SKM-1 treated with dmso at 0.1 percent for 144 hours (cell line): ENCODE results near the gene SNAI1.
"Not testable (repeated sequence)": the region's sequence is repeated elsewhere in the genome, so short reads cannot be mapped to it uniquely, and the experiment has no call there.

Experiments used
- DNase-seq: peaks from one replicate; lab custom pipeline; 2025; ENCODE audit not compliant: unreplicated experiment; lab: John Stamatoyannopoulos, UW

Gene SNAI1

GRCh38 chr20:49985617-49986016, 2.8 kb downstream of the SNAI1 start:
- DNase-seq: no peak

DNA sequence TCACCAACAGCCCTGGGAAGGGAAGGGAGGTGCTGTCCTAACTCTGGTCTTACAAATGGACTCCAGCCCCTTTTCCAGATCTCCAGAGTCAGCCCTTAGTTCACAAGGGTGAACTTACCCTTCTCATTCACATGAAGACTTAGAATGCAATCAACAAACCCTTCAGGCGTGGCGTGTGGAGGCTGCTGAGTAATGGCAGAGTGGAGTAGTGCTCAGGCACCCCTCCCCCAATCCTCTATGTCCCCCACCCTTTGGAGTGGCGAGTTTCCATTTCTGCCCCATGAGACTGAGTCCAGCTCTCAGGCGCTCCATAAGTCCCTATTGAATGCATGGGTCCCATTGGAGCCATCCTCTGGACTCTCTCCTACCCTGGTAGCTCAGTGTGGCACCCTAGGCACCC, 3.3 kb downstream of the SNAI1 start:
- no peak for DNase-seq

GRCh38 chr20:49987015-49987867, 4.5 kb downstream of the SNAI1 start:
- no peak for DNase-seq

DNA sequence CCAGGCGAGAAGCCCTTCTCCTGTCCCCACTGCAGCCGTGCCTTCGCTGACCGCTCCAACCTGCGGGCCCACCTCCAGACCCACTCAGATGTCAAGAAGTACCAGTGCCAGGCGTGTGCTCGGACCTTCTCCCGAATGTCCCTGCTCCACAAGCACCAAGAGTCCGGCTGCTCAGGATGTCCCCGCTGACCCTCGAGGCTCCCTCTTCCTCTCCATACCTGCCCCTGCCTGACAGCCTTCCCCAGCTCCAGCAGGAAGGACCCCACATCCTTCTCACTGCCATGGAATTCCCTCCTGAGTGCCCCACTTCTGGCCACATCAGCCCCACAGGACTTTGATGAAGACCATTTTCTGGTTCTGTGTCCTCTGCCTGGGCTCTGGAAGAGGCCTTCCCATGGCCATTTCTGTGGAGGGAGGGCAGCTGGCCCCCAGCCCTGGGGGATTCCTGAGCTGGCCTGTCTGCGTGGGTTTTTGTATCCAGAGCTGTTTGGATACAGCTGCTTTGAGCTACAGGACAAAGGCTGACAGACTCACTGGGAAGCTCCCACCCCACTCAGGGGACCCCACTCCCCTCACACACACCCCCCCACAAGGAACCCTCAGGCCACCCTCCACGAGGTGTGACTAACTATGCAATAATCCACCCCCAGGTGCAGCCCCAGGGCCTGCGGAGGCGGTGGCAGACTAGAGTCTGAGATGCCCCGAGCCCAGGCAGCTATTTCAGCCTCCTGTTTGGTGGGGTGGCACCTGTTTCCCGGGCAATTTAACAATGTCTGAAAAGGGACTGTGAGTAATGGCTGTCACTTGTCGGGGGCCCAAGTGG, 5.3 kb downstream of the SNAI1 start:
- no peak for DNase-seq

GRCh38 chr20:49989234-49990065, 6.7 kb downstream of the SNAI1 start:
- no peak for DNase-seq

DNA sequence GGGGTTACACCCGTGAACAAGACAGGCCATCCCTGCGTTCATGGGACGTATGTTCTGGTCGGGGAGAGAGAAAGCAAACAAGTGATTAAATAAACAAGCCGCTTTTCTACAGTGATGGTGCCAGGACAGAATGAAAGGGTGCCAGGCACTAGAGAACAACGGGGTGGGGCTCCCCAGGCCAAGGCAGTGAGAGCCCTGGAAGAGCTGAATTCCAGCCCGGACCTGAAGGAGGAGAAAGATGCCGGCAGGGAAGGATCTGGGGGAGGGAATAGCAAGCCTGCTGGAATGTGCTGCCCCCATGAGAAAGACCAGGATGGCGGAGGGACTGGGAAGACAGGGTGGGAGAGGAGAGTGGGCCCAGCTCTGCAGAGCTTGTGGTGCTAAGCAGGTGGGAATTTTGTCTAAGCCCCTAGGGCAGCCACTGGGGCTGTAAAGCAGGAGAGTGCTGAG, 7.5 kb downstream of the SNAI1 start:
- DNase-seq: no peak

DNA sequence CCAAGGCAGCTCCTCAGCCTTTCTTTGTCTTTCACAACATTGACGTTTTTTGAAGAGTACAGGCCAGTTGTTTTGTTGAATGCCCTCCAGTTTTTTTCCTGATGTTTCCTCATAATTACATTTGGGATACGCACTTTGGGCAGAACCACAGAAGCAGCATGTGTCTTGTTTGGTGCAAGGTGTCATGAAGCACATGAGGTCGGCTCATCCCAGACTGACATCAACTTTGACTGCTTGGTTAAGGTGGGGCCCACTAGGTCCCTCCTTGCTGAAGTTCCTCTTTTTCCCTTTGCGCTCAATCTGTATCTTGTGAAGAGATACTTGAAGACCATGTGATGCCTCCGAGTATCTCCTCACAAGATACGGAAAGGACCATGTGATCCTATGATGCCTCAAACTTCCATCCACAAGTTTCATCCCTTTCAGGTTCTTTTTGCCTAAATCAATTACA, 10.5 kb downstream of the SNAI1 start:
- peak; percentile 49 for DNase-seq

GRCh38 chr20:49995586-49995985, 12.8 kb downstream of the SNAI1 start:
- DNase-seq: no peak

GRCh38 chr20:49998478-49999188, 15.9 kb downstream of the SNAI1 start:
- DNase-seq: not testable (repeated sequence)

GRCh38 chr20:49999329-49999728, 16.5 kb downstream of the SNAI1 start:
- no peak for DNase-seq

- peak; percentile 24 for DNase-seq
These were observed 17.9 kb downstream of the SNAI1 start for GRCh38 chr20:50000548-50001222.

DNA sequence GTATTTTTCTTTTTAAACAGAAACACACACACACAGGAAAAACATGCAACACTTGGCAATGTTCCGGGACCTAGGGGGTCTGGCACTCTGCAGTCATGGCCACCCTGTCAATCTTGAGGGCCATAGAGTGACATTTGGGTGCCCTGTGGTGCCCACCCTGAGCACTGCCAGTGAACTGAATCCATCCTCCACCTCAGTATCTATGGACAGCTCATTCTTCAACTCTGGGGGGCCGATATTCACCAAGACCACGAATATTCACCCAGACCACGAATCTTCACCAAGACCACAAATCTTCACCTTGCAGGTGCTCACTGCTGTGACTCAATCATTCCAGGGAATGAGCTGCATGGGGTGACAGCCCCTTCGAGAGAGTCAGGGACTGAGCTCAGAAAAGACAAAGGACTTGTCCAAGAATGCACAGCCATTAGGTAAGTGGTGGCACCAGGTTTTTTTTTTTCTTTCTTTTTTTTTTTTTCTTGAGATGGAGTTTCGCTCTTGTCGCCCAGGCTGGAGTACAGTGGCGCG, 19.1 kb downstream of the SNAI1 start:
- no peak for DNase-seq

DNA sequence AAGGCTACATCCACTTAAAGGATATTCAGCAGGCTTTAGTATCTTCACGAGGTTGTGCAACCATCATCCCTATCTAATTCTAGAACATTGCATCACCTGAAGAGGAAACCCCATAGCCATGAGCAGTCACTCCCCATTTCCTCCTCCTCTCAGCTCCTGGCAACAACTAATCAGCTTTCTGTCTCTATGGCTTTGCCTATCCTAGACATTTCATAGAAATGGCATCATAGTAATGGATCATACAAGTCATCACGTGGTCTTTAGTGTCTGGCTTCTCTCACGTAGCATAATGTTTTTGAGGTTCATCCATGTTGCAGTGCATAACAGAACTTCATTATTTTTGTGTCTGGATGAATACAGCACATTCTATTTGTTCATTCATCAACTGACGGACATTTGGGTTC, 20.5 kb downstream of the SNAI1 start:
- peak; percentile 95 for DNase-seq

DNA sequence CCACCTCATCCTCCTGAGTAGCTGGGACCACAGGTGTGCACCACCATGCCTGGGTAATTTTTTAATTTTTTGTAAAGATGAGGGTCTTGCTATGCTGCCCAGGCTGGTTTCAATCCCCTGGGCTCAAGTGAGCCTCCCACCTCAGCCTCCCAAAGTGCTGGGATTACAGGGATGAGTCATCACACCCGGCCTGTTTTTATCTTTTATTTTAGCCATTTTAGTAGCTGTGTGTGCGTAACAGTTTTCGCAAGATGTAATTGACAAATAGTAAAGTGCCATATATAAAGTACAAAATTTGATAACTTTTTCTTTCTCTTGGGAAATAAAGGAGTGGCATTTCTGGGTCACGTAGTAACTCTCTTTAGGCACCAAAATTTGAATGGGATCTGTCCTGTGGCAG, 21.4 kb downstream of the SNAI1 start:
- DNase-seq: no peak

GRCh38 chr20:50005471-50005981, 22.7 kb downstream of the SNAI1 start:
- DNase-seq: peak; percentile 71

GRCh38 chr20:50007369-50007768, 24.6 kb downstream of the SNAI1 start:
- DNase-seq: no peak

- no peak for DNase-seq
These were observed 25.2 kb downstream of the SNAI1 start for GRCh38 chr20:50008007-50008406.

GRCh38 chr20:50009521-50010454, 27.0 kb downstream of the SNAI1 start:
- DNase-seq: no peak
